HG03095 (cell line): ENCODE data around the gene KPNB1.

Experiments
- ATAC-seq: cut with Tn5 transposase; IDR thresholded peaks from one replicate; pipeline ENCODE4 v1.9.1; 2021; ENCODE audit warnings: moderate library complexity; ENCODE audit not compliant: unreplicated experiment

KPNB1 gene

DNA sequence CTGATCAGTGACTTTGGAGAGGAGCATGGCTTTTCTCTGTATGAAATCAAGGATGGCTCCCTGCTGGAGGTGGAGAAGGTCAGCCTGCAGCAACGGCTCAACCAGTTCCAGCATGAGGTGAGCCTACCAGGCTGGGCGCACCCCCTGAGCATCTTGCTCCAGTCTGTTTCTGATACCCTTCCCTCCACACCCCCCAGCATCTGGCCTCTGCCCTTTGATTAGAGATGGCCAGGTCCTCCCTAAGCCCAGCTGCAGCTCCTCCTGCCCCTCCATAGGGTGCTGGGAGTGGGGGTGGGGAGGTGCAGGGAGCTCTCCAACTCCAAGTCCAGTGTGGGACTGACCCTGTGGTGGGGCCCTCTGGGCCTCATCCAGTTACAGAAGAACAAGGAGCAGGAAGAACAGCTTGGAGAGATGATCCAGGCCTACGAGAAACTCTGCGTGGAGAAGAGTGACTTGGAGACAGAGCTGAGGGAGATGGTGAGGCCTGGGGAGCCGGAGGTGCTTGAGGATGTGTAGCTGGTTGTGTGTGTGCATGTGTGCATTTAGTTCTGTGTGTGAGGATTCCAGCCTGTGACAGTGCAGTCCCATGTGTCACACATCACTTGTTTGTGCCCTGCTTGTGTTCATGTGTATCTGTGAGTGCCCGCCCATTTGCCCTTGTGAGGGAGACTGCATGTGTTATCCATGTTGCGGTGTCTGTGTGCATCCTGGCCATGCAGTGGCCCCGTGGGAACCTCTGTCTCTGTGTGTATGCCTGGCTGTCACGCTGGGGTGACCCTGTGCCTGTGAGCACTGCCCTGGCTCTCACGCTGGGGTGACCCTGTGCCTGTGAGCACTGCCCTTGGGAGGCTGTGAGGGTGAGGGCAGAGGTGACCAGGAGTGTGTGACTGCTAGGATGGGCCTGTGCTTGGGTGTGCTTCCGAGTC is 47.3 kb downstream of the KPNB1 start:
- no peak for ATAC-seq

DNA sequence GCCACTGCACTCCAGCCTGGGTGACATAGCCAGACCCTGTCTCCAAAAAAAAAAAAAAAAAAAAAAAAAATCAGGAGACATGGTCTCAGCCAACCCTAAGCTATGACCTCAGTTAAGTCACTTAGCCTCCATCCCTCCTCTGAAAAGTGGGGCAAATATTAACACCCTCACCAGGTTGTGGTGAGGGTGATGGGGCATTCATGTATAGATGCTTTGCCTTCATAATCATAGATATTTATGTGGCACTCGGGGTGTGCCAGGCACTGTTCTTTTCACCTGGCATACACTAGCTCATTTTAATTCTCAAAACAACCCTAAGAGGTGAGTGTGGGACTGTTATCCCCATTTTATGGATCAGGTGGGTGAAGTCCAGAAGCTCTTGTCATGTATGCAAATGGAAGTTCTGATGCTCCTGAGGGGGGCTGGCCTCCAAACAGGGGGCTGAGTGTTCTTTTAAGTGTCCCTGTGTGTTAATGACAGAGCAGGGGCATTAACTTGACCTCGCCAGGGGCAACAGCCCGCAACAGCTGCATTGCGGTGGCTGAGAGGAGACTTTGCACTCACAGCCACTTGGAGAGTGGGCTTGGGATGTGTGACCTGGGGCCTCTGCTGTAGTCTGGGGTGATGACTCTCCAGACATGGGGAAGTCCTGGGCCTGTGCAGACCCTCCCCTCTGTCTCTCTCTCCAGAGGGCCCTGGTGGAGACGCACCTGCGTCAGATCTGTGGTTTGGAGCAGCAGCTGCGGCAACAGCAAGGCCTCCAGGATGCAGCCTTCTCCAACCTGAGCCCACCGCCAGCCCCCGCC is 48.4 kb downstream of the KPNB1 start:
- no peak for ATAC-seq

DNA sequence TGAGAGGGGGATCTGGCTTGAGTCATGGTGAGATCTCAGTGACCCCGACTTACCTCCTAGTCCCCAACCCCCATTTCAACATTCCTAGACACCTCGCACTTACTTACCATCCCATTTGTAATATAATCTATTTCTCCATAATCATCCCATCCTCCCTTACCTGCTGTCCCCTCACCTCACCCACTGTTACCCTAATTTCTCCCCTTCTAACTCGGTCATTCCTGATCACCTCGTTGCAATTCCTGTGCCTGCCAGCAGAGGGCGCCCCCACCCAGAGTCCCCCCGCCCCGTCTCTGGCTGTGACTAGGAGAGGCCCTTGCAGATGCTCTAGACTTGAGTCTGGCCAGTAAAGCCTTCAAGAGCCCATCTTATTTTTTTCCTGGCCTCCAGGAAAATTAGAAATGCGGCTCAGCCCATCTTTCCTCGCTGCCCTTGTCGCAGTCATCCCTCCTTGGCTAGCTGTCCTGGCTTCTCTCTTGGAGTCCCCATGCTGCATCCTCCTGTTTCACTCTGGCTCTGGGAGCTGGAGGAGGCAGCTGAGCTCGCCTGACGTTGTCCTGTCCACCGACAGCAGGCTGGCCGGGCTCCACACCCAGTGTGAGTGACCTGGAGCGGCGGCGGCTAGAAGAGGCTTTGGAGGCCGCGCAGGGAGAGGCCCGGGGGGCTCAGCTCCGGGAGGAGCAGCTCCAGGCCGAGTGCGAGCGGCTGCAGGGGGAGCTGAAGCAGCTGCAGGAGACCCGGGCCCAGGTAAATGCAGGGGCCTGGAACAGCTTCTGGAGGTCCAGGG is 49.2 kb downstream of the KPNB1 start:
- no peak for ATAC-seq

DNA sequence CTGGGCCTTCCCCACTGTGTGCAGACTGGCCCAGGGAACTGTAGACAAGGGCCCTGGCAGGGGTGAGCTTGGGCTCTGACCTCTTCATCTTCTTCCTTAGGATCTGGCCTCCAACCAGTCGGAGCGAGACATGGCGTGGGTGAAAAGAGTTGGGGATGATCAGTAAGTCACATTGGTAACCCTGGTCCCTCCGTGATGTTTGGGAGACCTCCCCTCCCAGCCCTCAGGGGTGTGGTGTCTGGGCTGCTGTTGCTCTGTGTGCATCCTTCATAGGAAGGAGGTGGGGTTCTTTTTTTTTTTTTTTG is 49.8 kb downstream of the KPNB1 start:
- no peak for ATAC-seq

DNA sequence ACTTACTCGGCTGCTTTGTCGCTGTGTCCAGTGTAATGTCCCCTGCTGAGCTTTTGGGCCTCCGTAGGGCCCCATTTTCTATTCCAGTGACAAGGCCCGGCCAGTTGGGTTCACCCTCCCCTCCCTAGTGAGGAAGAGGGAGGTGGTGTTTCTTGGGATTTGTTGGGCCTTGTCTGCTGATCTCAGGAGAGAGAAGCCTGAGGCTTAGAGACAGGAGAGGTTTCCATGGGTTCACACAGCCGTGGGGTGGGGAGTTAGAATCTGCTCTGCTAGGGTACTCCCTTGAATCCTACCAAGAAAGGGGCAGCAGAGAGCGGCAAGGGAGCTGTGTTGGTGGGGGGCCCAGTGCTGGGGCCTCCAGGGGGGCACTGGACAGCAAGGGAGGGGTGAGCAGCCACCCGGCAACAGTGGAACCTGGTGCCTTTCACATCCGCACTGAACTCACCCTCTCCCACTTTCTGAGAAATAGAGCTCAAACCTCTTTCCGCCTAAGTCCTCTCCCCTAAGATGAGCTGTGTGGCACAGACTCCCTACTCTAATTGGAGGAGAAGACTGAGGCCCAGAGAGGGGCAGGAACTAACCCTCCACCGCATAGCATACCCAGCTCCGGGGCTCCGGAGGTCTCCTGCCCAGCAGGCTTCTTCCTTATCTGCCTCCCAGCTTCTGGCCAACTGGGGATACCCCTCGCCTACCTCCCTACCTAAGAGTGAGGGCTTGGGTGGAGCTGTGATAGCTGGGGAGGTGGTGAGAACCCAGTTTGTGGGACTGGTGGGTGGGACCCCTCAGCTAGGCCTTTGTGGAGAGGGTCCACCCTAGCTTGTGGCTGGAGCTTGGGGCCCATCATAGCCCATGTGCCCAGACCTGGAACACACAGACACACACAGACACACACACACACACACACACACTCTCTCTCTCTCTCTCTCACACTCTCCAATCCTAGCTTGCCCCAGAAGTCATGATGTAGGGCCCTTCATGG is 51.0 kb downstream of the KPNB1 start:
- no peak for ATAC-seq

DNA sequence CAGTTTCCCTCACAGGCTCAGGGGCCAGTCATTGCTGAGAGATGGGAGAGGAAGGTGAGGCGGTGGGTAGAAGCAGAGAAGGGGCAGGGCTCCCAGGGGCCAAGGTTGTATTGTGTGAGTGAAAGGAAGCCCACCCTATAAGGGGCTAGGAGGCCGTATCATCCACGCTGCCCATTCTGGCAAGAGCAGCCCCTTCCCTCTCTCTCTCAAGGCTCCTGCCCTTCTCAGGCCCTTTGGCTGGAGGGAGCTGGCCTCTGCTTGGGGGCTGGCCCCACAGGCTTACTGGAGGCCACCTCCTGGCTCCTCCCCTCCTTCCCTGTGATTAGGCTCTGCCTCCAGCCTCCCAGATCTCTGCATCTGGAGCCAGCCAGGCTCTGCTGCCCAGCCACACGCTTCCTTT is 51.9 kb downstream of the KPNB1 start:
- ATAC-seq = no peak

DNA sequence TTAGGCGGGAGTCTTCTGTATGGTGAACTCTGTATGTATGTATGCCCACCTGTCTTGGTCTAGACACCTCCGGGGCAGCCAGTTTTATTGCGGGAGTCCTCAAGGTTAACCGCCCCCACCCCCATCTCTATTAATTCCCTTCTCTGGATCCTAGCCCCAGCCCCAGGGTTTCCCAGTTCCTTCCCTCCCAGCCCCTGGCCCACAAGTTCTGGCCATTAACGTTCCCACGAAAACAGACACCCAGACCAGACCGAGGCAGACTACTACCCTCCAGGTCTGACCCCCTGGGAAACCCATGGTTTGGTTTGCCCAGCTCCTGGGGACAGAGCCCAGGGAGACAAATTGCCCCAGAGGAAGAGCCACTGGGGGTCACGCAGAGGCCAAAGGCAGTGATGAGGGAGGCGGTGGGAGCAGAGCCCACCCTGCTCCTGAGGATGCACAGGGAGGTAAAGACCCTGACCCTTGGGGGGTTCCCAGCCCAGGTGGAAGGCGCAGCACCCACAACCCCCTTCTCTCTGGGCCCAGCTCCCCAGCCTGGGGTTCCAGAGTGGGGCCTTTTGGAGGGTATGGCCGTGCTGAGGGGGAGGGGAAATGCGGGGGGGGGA is 52.8 kb downstream of the KPNB1 start:
- ATAC-seq = no peak

DNA sequence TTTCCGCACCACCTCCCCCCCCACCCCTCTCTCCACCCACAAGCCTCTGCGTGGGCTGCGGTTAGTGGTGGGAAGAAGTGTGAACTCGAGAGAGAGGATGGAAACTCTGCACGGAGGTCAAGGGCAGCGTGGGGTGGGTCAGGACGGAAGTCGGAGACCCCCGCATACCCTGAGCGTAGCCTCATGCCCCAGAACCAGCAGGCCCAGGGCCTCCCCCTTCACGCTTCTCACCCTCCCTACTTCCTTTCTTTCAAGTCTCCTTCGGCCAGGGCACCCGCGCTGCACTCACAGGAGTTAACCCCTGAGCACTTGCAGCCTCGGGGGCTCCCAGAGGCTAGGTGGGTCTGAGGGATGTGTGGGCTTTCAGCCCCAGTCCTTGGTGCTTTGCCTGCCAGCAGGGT is 53.5 kb downstream of the KPNB1 start:
- no peak for ATAC-seq

DNA sequence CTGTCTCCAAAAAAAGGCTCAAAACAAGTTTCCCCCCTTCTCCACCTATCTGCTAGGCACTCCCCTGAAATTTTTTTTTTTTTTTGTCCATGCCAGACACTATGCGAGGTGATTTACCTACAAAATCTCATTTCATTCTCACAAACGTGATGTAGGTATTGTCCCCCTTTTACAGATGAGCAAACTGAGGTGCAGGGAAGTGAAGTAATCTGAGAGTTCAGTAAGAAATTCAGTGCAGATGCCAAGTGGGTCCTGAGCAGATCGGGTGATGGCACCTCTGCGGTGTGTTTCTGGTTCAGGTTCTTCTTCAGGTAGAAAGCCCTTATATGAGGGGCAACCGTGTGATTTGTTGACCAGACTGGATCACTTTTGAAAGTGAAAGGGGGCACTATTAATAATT is 54.0 kb downstream of the KPNB1 start:
- no peak for ATAC-seq

DNA sequence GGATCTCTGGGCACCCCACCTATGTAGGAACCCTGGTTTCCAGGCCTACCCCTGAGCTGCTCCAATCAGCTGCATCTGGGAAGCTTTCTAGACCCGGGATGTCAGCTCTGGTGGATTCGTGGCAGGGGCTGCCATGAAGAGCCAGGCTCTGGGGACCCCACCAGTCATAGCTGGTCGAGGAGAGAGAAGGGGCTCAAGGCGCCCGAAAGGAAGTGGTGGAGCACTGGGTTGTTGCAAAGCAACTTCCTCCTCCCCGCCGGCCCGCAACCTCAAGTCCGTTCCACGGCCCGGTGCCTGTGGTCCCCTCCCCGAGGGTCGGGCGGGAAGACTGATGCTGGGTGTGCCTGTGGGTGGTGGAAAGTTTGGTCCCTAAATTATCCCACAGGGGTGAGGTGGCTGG is 54.4 kb downstream of the KPNB1 start:
- no peak for ATAC-seq

DNA sequence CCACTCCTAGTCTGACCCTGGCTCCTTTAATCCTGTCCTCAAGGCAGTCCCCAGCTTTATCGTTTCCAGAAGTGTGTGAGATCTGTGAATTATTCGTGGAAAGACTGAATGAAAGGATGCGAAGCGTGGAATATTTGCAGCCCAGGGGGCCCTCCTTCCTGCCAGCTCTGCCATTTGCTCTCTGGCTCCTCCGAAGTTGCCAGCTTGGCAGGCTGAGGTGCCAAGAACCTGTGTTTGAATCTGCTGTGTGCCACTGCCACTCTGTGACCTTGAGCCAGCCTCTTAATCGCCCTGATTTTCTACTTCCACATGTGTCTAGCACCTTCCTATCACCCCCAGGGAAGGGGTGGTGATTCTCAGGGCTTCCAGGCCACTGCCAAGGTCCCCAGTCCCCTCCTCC is 55.0 kb downstream of the KPNB1 start:
- ATAC-seq = no peak

DNA sequence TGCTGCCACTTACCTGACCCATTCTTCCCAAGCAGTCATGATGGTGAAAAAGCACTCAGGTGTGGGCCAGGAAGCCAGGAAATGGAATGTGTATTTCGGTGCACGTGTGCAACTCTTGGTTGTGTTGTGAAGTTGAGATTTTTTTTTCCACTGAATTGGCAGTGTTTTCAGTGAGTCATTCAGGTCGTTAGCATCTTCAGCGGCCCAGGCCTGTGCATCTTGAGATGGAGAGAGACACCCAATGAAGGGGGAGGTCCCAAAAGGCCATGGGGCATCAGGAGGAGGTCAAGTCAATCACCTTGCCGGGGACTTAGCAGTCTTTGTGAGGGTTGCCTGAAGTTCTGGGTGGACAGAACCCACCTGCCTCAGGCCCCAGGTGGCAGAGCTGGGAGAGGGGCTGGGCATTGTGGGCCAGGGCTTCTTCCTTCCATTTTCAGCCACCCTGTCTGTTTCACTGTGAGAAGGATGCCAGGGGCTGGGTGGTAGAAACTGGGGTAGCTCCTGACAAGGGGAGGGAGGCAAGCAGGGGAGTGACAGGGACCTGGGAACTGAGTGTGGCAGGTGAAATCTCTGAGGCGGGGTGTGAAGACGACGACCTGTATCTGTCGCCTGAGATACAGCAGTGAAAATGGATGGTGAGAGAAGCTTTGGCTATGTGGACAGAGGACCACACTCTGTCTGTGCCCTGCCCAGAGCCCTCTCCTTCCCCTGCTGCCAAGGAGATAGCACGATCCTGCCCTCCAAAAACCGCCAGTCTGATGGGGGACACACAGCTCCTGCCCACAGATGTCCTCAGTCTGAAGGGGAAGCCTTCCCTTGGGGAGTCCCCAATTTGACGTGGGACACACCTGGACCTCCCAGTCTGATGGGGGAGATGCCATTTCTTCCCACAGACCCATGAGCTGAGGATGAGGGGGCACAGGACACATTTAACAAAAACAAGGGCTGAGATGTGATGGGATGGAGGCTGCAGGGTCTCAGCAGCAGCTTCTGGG is 56.1 kb downstream of the KPNB1 start:
- no peak for ATAC-seq

DNA sequence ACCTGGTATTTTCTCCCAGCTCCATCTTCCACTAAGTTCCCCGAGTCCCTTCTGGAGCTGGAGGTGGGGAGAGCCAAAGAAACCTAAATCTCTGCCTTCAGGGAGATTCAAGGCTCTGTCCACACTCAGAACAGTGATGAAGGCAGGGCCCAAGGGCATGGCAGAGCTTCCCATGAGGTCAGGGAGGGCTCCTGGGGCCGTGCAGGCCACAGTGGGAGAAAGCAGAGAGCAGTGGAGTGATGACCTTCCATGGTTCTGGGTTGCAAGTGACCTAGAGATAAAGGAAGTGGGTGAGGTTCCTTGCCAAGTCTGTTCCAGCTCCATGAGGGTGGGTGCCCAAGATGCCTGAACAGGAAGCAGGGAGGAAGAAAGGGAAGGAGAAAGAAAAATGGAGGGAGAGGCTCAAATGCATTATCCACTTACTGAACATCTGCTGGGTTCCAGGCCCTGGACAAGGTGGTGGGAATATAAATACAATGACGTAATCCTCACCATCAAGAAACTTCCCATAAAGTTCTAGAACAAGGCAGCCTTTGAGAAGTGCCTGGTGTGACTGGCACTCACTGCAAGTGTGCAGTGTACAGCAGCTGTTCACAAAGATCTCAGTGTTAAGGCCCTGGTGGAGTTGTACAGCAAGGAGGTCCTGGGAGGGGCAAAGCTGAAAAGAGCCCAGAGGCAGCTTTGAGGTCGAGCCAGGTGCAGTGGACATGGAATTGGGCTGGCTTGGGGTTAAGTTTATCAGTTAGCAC is 57.5 kb downstream of the KPNB1 start:
- ATAC-seq = no peak

DNA sequence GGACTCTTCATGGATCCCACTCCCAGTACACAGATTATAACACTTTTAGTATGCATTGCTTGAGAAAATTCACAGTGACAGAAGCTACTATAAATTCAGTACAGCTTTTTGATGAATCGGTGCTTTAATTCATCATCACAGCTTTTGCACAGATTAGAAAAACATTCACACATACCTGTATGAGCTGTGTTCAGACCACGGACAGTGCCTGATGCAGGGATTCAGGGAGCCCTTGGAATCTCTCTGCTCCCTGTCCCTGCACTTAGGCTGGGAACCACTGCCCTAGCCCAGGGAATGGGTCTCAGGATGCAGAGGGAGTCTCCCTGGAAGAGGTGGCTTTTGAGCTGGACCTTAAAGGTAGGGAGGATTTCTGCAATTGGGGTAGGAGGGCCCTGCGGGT is 58.2 kb downstream of the KPNB1 start:
- ATAC-seq = no peak

DNA sequence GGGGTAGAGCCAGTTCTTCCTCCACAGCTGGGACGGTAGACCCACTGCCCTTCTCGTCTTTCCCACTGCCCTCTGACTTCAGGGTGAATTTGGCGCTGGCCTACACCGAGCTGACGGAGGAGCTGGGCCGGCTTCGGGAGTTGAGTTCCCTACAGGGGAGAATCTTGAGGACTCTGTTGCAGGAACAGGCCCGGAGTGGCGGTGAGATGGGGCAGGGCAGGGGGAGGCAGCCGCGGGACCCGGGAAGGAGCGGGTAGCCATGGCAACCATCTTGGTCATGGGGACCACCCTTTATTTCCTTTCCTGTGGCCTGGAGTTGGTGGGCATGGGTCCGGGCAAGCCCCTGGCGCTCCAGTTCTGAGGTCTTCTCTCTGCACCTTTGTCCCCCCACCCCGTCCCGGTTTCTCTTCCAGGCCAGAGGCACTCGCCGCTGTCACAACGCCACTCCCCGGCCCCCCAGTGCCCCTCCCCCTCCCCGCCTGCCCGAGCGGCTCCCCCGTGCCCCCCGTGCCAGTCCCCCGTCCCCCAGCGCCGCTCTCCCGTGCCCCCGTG is 58.7 kb downstream of the KPNB1 start:
- ATAC-seq = no peak

DNA sequence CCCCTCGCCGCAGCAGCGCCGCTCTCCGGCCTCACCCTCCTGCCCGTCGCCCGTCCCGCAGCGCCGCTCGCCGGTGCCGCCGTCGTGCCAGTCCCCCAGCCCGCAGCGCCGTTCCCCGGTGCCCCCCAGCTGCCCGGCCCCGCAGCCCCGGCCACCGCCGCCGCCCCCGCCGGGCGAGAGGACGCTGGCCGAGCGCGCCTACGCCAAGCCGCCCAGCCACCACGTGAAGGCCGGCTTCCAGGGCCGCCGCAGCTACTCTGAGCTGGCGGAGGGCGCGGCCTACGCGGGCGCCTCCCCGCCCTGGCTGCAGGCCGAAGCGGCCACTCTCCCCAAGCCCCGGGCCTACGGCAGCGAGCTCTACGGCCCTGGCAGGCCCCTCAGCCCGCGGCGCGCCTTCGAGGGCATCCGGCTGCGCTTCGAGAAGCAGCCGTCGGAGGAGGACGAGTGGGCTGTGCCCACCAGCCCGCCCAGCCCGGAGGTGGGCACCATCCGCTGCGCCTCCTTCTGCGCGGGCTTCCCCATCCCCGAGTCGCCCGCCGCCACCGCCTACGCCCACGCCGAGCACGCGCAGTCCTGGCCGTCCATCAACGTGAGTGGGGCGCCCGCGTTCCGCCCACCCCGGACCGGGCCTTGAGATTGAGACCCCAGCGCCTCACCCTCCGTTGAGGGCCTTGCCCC is 59.3 kb downstream of the KPNB1 start:
- no peak for ATAC-seq

DNA sequence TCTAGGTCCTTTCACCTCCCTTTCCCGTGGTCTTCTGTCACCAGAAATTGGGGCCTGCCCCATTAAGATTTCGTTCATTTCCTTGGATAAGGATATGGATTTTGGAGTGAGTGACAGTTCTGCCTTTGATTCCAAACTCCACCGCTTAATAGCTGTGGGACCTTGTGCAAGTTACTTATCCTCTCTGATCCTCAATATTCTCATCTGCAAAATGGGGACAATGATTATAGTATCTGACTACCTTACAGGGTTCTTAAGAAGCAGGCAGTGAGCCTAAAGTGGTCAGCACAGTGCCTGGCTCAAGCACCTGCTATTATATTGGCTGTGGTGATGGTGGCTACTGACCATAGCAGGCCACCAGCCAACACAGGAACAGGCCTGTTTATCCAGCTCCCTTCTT is 59.9 kb downstream of the KPNB1 start:
- no peak for ATAC-seq
